ENCODE data around the gene HNRNPK.

DNA sequence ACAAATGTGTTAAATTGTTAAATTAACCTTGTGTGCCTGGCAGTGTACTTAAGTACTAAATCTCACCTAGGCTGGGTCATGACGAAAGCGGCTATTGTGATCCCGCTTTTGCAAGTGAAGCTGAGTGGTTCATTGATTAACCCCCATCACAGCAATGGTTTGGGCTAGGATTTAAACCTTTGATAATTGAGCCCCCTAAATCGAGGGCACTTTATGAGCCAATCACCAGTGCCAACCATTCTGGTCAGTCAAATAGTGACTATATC is 22.8 kb downstream of the HNRNPK start:
- TF ChIP-seq, protein P1, sequence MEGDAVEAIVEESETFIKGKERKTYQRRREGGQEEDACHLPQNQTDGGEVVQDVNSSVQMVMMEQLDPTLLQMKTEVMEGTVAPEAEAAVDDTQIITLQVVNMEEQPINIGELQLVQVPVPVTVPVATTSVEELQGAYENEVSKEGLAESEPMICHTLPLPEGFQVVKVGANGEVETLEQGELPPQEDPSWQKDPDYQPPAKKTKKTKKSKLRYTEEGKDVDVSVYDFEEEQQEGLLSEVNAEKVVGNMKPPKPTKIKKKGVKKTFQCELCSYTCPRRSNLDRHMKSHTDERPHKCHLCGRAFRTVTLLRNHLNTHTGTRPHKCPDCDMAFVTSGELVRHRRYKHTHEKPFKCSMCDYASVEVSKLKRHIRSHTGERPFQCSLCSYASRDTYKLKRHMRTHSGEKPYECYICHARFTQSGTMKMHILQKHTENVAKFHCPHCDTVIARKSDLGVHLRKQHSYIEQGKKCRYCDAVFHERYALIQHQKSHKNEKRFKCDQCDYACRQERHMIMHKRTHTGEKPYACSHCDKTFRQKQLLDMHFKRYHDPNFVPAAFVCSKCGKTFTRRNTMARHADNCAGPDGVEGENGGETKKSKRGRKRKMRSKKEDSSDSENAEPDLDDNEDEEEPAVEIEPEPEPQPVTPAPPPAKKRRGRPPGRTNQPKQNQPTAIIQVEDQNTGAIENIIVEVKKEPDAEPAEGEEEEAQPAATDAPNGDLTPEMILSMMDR (conservative IDR thresholded peaks at IDR 0.05; ENCODE audit: low read depth, low read length), result no peak
- TF ChIP-seq EZH2 (IDR thresholded peaks at IDR 0.05; ENCODE audit: low read length, unreplicated experiment), result no peak

Data from PC-3 (cell line).